Liver (tissue), 3 donors: ENCODE measurements around the gene GP1BB.

Source experiments
- CTCF ChIP-seq: fragments of 150-350 bp; IDR thresholded peaks from 2 replicates; pipeline ENCODE4 v1.5.1; 2017; ENCODE audit warnings: improper control_type of control experiment, low read depth, low read length; ENCODE audit not compliant: missing input control
- NR2F2 ChIP-seq: IDR thresholded peaks from 2 replicates; pipeline ENCODE4 v1.6.1; 2016; ENCODE audit warnings: antibody characterized with exemption
- YY1 ChIP-seq: IDR thresholded peaks from 2 replicates; pipeline ENCODE4 v1.6.1; 2016; ENCODE audit warnings: antibody characterized with exemption, mild to moderate bottlenecking
- ZBTB33 ChIP-seq: IDR thresholded peaks from 2 replicates; pipeline ENCODE4 v1.6.1; 2016; ENCODE audit warnings: antibody characterized with exemption
- donor health status: healthy.
- donor health status: healthy.

GRCh38 chr22:19760058-19760950 lies 37.0 kb downstream of the GP1BB start, which contains the start of gene TBX1:
- TF ChIP-seq ZBTB33 (no peak), YY1 (no peak), CTCF (no peak), NR2F2 (no peak)
